Astrocyte (in vitro differentiated cells and primary cell): ENCODE results near the gene DNAJB12. TPM values are rescaled to one million over a fixed set of nuclear protein-coding genes. Genes with fewer than 3 reads are reported as not detected.

Experiments
- DNase-seq: peaks from one replicate; pipeline ENCODE4 v3.0.0-alpha.2; 2010; ENCODE audit warnings: low read depth
- FAIRE-seq: peaks from 2 replicates; lab custom pipeline; 2011; peaks lifted over from hg19 to GRCh38; lab: Jason Lieb, UNC
- H2AFZ ChIP-seq: 2 replicates; pipeline ENCODE4 v1.6.0; 2012; ENCODE audit warnings: low read depth, low read length, inconsistent platforms
- H3K27ac ChIP-seq: 2 replicates; pipeline ENCODE4 v1.5.1; 2011; ENCODE audit warnings: low read depth, low read length, inconsistent platforms
- H3K27me3 ChIP-seq: 2 replicates; pipeline ENCODE4 v1.6.0; 2011; ENCODE audit warnings: low read length, inconsistent platforms; ENCODE audit not compliant: insufficient read depth
- H3K36me3 ChIP-seq: 2 replicates; pipeline ENCODE4 v1.5.1; 2011; ENCODE audit warnings: low read length, inconsistent platforms; ENCODE audit not compliant: insufficient read depth
- H3K4me1 ChIP-seq: 2 replicates; pipeline ENCODE4 v1.5.1; 2011; ENCODE audit warnings: low read length, inconsistent platforms; ENCODE audit not compliant: insufficient read depth
- H3K4me2 ChIP-seq: 2 replicates; pipeline ENCODE4 v1.6.0; 2012; ENCODE audit warnings: low read length, inconsistent platforms
- H3K4me3 ChIP-seq: 2 replicates; pipeline ENCODE4 v1.5.1; 2011; ENCODE audit warnings: low read depth, mild to moderate bottlenecking, low read length, inconsistent platforms; ENCODE audit not compliant: insufficient read depth
- H3K79me2 ChIP-seq: 2 replicates; pipeline ENCODE4 v1.6.0; 2012; ENCODE audit warnings: mild to moderate bottlenecking, low read length, inconsistent platforms; ENCODE audit not compliant: insufficient read depth
- H3K9ac ChIP-seq: 2 replicates; pipeline ENCODE4 v1.6.0; 2012; ENCODE audit warnings: mild to moderate bottlenecking, low read length, inconsistent platforms
- H3K9me3 ChIP-seq: 2 replicates; pipeline ENCODE4 v1.5.1; 2012; ENCODE audit warnings: low read depth, mild to moderate bottlenecking, low read length, inconsistent platforms; ENCODE audit not compliant: insufficient read depth
- H4K20me1 ChIP-seq: 2 replicates; pipeline ENCODE4 v1.6.0; 2012; ENCODE audit warnings: low read length, inconsistent platforms; ENCODE audit not compliant: insufficient read depth
- H3K27ac Mint-ChIP-seq: one replicate; pipeline ENCODE4 v1.8.0; 2021; ENCODE audit warnings: mild to moderate bottlenecking, mixed read lengths; ENCODE audit not compliant: unreplicated experiment
- H3K27me3 Mint-ChIP-seq: one replicate; pipeline ENCODE4 v1.8.0; 2021; ENCODE audit warnings: low read depth, mixed read lengths; ENCODE audit not compliant: unreplicated experiment
- H3K36me3 Mint-ChIP-seq: one replicate; pipeline ENCODE4 v1.8.0; 2021; ENCODE audit warnings: low read depth, mixed read lengths; ENCODE audit not compliant: unreplicated experiment
- H3K4me1 Mint-ChIP-seq: one replicate; pipeline ENCODE4 v1.8.0; 2021; ENCODE audit warnings: low read depth, mixed read lengths; ENCODE audit not compliant: unreplicated experiment
- H3K4me3 Mint-ChIP-seq: one replicate; pipeline ENCODE4 v1.8.0; 2021; ENCODE audit warnings: mild to moderate bottlenecking, moderate library complexity, mixed read lengths; ENCODE audit not compliant: unreplicated experiment
- H3K9me3 Mint-ChIP-seq: one replicate; pipeline ENCODE4 v1.8.0; 2021; ENCODE audit warnings: mild to moderate bottlenecking, mixed read lengths; ENCODE audit not compliant: unreplicated experiment
- EZH2 ChIP-seq: IDR thresholded peaks from 2 replicates; pipeline ENCODE4 v1.6.1; 2012; ENCODE audit warnings: mild to moderate bottlenecking, low read length, inconsistent platforms; ENCODE audit not compliant: insufficient read depth
- total RNA-seq: library from RNA; stranded (reverse); gene quantifications from 2 replicates; pipeline ENCODE4 v1.2.1, GENCODE V29; 2021
- TF ChIP-seq, protein P1 (sequence below): IDR thresholded peaks from 2 replicates; pipeline ENCODE4 v1.5.1; 2011; ENCODE audit warnings: low read depth, mild to moderate bottlenecking, inconsistent platforms, low read length, moderate library complexity; ENCODE audit not compliant: insufficient read depth

DNAJB12 gene
- total RNA-seq, 1 donor from 2014 or later: 24.3 TPM

DNA sequence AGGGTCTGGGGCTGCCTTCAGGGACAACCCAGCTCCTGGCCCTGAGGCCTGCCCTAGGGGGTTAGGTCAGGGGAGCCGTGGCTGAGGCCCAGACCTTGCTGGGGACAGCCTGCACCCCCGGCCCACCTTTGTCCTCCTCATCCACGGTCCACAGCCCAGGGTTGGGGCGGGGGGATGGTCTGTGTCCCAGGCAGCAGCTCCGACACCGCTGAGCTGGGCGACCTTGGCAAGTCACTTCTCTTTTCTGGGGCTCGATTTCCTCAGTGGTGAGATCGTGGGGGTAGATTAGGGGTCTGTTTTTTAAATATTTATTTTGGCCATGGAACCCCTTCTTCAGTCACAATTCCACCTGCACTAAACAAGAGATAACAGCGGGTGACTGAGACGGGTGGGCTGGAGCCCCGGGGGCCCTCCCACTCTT is 30.9 kb downstream of the DNAJB12 start:
- no peak for FAIRE-seq
- Histone ChIP-seq H3K79me2 (no peaks in the 10 kb centered on the region), H4K20me1 (no peaks in the 10 kb centered on the region), H3K4me3 (no peak overlapping the region), H3K27ac (no peak overlapping the region), H3K36me3 (no peaks in the 10 kb centered on the region), H3K27me3 (no peaks in the 10 kb centered on the region), H3K9me3 (no peaks in the 10 kb centered on the region), H3K9ac (no peak overlapping the region), H2AFZ (no peak overlapping the region), H3K4me1 (peaks cover 45% of the 10 kb centered on the region), H3K4me2 (no peak overlapping the region)
- Mint-ChIP-seq H3K4me3 (no peak overlapping the region), H3K27ac (no peak overlapping the region), H3K36me3 (no peaks in the 10 kb centered on the region), H3K27me3 (no peaks in the 10 kb centered on the region), H3K9me3 (no peaks in the 10 kb centered on the region), H3K4me1 (peaks cover 23% of the 10 kb centered on the region)
- no peak for TF ChIP-seq EZH2
- TF ChIP-seq, protein P1, sequence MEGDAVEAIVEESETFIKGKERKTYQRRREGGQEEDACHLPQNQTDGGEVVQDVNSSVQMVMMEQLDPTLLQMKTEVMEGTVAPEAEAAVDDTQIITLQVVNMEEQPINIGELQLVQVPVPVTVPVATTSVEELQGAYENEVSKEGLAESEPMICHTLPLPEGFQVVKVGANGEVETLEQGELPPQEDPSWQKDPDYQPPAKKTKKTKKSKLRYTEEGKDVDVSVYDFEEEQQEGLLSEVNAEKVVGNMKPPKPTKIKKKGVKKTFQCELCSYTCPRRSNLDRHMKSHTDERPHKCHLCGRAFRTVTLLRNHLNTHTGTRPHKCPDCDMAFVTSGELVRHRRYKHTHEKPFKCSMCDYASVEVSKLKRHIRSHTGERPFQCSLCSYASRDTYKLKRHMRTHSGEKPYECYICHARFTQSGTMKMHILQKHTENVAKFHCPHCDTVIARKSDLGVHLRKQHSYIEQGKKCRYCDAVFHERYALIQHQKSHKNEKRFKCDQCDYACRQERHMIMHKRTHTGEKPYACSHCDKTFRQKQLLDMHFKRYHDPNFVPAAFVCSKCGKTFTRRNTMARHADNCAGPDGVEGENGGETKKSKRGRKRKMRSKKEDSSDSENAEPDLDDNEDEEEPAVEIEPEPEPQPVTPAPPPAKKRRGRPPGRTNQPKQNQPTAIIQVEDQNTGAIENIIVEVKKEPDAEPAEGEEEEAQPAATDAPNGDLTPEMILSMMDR: no peak
- no peak for DNase-seq

DNA sequence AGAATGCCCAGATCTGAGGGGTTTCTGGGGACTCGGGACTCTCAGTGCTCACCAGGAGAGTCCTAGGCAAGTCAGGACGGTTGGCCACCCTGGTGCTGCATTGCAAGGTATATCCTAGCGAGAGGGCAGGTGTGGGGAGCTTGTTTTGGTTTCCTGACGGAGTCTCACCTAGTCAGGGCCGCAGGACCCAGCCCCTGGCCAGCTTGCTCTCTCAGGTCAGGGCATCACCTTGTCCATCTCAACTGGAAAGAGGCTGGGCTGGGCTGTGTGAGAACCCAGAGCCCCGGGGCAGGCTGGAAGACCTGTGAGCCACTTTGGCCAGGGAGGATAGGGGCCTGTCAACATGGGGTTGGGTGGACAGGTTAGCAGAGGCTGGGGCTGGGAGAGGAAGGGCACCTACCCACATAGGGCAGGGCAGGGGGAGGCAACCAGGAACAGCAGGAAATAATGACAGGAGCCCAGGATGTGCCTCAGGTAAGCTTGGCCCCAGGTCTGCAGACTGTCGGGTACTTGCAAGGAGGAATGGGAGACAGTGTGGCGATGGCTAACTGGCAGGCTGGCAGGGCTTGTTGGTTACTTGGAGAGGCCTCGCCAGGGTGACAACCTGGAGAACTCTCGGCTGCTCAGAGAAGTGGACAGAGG is 31.5 kb downstream of the DNAJB12 start:
- no peaks in the 10 kb centered on the region for H3K9me3 Mint-ChIP-seq
- Histone ChIP-seq H3K36me3 (no peaks in the 10 kb centered on the region), H3K27me3 (no peaks in the 10 kb centered on the region), H4K20me1 (no peaks in the 10 kb centered on the region), H3K4me3 (no peak overlapping the region), H3K79me2 (no peaks in the 10 kb centered on the region), H3K9me3 (no peaks in the 10 kb centered on the region), H2AFZ (no peak overlapping the region), H3K27ac (no peak overlapping the region), H3K4me1 (peaks cover 46% of the 10 kb centered on the region), H3K4me2 (no peak overlapping the region), H3K9ac (no peak overlapping the region)
- peaks cover 25% of the 10 kb centered on the region for H3K4me1 Mint-ChIP-seq
- TF ChIP-seq, protein P1: no peak
- TF ChIP-seq EZH2: no peak
- peak overlapping the region; percentile 4 for H3K27ac Mint-ChIP-seq
- H3K4me3 Mint-ChIP-seq: no peak overlapping the region
- no peak for DNase-seq
- H3K36me3 Mint-ChIP-seq: no peaks in the 10 kb centered on the region
- no peaks in the 10 kb centered on the region for H3K27me3 Mint-ChIP-seq
- no peak for FAIRE-seq
